Measurements from ENCODE around the gene CCDC13.

The CCDC13 gene, protein sequence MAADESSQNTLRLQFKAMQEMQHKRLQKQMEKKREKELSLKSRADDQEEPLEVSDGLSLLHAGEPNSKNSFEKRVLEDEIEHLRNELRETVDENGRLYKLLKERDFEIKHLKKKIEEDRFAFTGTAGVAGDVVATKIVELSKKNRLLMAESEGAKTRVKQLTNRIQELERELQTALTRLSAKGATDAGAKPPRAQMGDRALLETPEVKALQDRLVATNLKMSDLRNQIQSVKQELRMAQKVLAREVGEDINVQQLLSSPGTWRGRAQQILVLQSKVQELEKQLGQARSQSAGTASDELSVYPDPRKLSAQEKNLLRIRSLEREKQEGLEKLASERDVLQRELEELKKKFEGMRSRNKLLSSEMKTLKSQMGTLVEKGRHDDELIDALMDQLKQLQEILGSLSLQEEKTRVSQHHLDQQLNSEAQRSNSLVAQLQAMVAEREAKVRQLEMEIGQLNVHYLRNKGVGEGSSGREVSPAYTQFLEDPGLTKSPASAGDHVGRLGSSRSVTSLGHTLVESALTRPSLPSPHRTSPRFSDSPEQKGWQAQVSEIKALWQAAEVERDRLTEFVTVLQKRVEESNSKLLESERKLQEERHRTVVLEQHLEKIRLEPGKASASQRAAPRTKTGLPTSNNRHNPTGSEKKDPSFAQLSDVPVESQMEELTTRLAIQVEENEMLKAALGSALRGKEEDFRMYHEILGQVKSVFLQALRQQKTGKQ

DNA sequence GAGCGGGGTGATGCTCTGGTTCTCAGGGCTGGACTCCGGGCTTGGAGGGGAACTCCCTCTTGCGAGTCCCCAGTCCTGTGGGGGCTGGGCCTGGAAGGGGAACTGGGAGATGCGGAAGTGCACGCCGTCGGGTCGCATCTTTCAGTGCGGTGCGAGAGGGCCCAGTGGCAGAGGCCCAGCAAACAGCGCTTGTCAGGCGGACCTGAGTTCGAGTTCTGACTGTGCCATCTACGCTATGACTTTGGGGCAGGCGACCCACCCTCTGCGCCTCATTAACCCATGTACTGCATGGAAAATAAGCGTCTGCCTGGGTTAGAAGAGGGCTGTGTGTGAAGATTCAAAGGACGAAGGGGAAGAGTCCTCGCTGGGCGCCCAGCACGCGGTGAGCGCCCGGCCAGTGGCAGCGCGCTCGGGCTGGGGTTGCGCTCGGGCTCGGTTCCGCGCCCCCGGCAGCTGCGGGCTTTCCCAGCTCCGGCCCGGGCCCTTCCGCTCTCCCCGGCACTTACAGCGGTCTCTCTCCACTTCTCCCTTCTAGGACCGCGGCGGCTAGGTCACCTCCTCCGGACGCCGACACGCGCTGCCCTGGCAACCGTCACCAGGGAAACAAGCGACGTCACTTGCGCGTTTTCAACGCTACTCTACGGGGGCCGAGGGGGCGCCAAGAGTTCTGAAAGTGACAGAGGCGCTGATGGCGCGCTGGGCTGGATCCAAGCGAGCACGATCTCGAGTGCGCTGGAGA lies at the start of gene CCDC13:
Gene CCDC13, minus strand, starts transcription at position 584 of the 739 bp plus-strand sequence. CDS start 14,908 bp downstream, outside the sequence.
- Histone ChIP-seq H3K4me1 (ENCODE audit: insufficient read depth, poor library complexity, severe bottlenecking) (no peaks in the 10 kb centered on the region), H3K9me3 (ENCODE audit: severe bottlenecking) (no peaks in the 10 kb centered on the region), H3K27ac (ENCODE audit: poor library complexity, severe bottlenecking) (no peak within 1 kb of the TSS), H3K36me3 (ENCODE audit: low read depth) (no peaks in the 10 kb centered on the region), H3K4me3 (ENCODE audit: severe bottlenecking) (peak within 1 kb of the TSS; percentile 32), H3K27me3 (ENCODE audit: insufficient read depth, poor library complexity, severe bottlenecking) (no peaks in the 10 kb centered on the region)
- DNase-seq (ENCODE audit: low spot score), result peak; percentile 82
- TF ChIP-seq, protein P1, sequence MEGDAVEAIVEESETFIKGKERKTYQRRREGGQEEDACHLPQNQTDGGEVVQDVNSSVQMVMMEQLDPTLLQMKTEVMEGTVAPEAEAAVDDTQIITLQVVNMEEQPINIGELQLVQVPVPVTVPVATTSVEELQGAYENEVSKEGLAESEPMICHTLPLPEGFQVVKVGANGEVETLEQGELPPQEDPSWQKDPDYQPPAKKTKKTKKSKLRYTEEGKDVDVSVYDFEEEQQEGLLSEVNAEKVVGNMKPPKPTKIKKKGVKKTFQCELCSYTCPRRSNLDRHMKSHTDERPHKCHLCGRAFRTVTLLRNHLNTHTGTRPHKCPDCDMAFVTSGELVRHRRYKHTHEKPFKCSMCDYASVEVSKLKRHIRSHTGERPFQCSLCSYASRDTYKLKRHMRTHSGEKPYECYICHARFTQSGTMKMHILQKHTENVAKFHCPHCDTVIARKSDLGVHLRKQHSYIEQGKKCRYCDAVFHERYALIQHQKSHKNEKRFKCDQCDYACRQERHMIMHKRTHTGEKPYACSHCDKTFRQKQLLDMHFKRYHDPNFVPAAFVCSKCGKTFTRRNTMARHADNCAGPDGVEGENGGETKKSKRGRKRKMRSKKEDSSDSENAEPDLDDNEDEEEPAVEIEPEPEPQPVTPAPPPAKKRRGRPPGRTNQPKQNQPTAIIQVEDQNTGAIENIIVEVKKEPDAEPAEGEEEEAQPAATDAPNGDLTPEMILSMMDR (IDR thresholded peaks at IDR 0.05; ENCODE audit: poor library complexity, severe bottlenecking), result no peak
- peak; percentile 85 for ATAC-seq (ENCODE audit: low read depth)

- Histone ChIP-seq H3K27me3 (ENCODE audit: insufficient read depth, poor library complexity, severe bottlenecking) (no peaks in the 10 kb centered on the region), H3K9me3 (ENCODE audit: severe bottlenecking) (no peaks in the 10 kb centered on the region), H3K4me3 (ENCODE audit: severe bottlenecking) (no peak overlapping the region), H3K27ac (ENCODE audit: poor library complexity, severe bottlenecking) (peak overlapping the region; percentile 80), H3K4me1 (ENCODE audit: insufficient read depth, poor library complexity, severe bottlenecking) (peaks cover 52% of the 10 kb centered on the region), H3K36me3 (ENCODE audit: low read depth) (no peaks in the 10 kb centered on the region)
- DNase-seq (ENCODE audit: low spot score), result no peak
- peak; percentile 26; the same call in 2 of the 3 replicates for ATAC-seq (ENCODE audit: low read depth)
- TF ChIP-seq, protein P1 (IDR thresholded peaks at IDR 0.05; ENCODE audit: poor library complexity, severe bottlenecking), result no peak
Observed at GRCh38 chr3:42822828-42823227, 49.8 kb upstream of the CCDC13 start.

DNA sequence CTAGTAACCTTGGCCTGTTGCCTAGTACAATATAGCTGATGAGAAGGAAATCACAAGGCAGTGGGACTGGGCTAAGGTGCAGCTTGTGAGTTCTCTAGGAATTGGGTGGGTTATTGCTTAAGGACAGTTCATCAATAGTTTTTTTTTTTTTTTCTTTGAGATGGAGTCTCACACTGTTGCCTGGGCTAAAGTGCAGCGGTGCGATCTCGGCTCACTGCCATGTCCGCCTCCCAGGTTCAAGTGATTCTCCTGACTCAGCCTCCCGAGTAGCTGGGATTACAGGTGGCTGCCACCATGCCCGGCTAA lies 47.6 kb upstream of the CCDC13 start:
- ATAC-seq (ENCODE audit: low read depth), result no peak
- no peaks in the 10 kb centered on the region for H3K9me3 ChIP-seq (ENCODE audit: severe bottlenecking)
- H3K27me3 ChIP-seq (ENCODE audit: insufficient read depth, poor library complexity, severe bottlenecking), result no peaks in the 10 kb centered on the region
- TF ChIP-seq, protein P1 (IDR thresholded peaks at IDR 0.05; ENCODE audit: poor library complexity, severe bottlenecking), result no peak
- peaks cover 39% of the 10 kb centered on the region for H3K4me1 ChIP-seq (ENCODE audit: insufficient read depth, poor library complexity, severe bottlenecking)
- peak overlapping the region; percentile 60 for H3K27ac ChIP-seq (ENCODE audit: poor library complexity, severe bottlenecking)
- H3K4me3 ChIP-seq (ENCODE audit: severe bottlenecking), result no peak overlapping the region
- H3K36me3 ChIP-seq (ENCODE audit: low read depth), result no peaks in the 10 kb centered on the region
- no peak for DNase-seq (ENCODE audit: low spot score)

GRCh38 chr3:42819351-42819965 lies 46.4 kb upstream of the CCDC13 start:
- Histone ChIP-seq H3K27me3 (ENCODE audit: insufficient read depth, poor library complexity, severe bottlenecking) (no peaks in the 10 kb centered on the region), H3K4me3 (ENCODE audit: severe bottlenecking) (no peak overlapping the region), H3K27ac (ENCODE audit: poor library complexity, severe bottlenecking) (peak overlapping the region; percentile 60), H3K9me3 (ENCODE audit: severe bottlenecking) (no peaks in the 10 kb centered on the region), H3K36me3 (ENCODE audit: low read depth) (no peaks in the 10 kb centered on the region), H3K4me1 (ENCODE audit: insufficient read depth, poor library complexity, severe bottlenecking) (peaks cover 50% of the 10 kb centered on the region)
- TF ChIP-seq, protein P1 (IDR thresholded peaks at IDR 0.05; ENCODE audit: poor library complexity, severe bottlenecking), result no peak
- DNase-seq (ENCODE audit: low spot score) (no peak), ATAC-seq (ENCODE audit: low read depth) (peak; percentile 4; the same call in 2 of the 3 replicates)
